HG03354 (cell line): ENCODE results near the gene BCL3.
A peak's percentile ranks its signal among the peaks of the same experiment; 100 is the strongest.
"Not testable (repeated sequence)": the region's sequence is repeated elsewhere in the genome, so short reads cannot be mapped to it uniquely, and the experiment has no call there.

Experiments
- ATAC-seq: cut with Tn5 transposase; IDR thresholded peaks from one replicate; pipeline ENCODE4 v1.9.1; 2021; ENCODE audit warnings: mild to moderate bottlenecking; ENCODE audit not compliant: unreplicated experiment, poor library complexity, severe bottlenecking

BCL3 gene

DNA sequence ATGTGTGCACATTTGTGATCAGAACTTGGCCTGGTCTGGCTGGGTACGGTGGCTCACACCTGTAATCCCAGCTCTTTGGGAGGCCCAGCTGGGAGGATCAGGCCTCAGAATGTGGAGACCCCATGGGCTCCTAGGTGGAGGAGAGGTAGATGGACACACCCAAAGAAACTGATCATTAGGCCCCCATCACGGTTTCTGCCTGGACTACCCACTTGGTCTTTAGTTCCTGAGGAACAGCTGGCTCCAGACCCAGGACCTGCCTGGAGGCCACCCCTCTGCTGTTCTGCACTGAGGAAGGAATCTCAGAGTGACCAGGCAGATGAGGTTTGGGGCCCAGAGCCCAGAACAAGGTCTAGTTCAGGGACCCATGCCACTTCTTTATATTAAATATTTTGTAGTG is 30.6 kb downstream of the BCL3 start:
- ATAC-seq: no peak

DNA sequence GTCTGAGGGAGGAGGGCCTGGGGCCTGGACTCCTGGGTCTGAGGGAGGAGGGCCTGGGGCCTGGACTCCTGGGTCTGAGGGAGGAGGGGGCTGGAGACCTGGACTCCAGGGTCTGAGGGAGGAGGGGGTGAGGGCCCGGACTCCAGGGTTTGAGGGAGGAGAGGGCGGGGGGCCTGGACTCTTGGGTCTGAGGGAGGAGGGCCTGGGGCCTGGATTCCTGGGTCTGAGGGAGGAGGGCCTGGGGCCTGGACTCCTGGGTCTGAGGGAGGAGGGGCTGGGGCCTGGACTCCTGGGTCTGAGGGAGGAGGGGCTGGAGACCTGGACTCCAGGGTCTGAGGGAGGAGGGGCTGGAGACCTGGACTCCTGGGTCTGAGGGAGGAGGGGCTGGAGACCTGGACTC is 33.2 kb downstream of the BCL3 start:
- not testable (repeated sequence) for ATAC-seq

DNA sequence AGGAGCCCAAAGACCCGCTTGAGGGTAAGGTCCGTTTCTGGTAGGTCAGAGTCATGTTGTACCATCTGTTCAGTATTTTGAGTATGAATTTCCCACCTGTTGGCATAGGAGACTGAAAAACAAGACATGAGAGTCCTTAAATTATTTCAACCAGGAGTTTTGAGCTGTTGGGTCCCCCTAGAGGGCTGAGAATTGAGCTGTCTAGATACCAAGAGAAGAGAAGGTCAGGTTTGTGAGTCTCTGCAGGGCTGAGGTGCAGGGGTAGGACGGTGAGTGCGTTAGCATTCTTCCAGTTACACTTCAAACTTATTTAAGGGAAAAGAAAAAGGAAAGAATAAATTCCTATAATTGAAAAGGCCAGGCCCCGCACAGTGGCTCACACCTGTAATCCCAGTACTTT is 34.2 kb downstream of the BCL3 start:
- no peak for ATAC-seq

DNA sequence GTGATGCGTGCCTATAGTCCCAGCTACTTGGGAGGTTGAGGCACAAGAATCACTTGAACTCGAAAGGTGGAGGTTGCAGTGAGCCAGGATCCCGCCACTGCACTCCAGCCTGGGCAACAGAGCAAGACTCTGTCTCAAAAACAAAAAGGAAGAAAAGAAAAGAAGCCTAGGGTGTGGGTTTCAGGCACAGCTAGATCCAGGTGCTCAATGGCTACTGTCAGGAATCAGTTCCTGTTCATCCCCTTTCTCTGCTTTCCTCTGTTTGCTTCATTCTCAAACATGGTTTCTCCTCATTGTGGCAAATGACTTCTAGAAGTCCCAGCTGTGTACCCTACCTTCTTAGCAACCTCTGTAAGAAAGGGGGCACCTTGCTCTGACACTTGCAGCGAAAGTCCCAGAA is 35.0 kb downstream of the BCL3 start:
- no peak for ATAC-seq

DNA sequence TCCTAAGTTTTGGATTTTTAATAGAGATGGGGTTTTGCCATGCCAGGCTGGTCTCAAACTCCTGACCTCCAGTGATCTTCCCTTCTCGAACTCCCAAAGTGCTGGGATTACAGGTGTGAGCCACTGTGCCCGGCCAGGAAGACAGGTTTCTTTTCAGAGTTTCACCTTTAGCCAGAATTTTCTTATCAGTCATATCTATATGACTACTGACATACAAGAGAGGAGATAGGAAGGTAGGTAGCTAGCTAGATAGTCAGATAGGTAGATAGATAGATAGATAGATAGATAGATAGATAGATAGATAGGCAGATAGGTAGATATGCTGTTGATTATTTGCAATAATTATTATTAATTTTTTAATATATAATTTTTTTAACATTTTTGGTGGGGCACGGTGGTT is 36.8 kb downstream of the BCL3 start:
- ATAC-seq: no peak

DNA sequence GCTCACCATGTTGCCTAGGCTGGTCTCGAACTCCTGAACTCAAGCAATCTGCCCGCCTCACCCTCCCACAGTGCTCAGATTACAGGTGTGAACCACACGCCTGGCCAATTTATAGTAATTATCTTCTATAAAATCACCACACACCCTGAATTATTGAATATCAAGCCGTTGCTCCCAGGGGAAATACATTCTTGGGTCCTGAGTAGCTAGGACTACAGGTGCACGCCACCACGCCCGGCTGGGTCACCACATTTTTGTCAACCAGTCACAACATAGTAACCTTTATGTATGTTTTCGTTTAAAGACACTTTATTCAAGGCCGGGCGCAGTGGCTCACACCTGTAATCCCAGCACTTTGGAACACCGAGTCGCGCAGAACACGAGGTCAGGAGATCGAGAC is 37.5 kb downstream of the BCL3 start:
- no peak for ATAC-seq

DNA sequence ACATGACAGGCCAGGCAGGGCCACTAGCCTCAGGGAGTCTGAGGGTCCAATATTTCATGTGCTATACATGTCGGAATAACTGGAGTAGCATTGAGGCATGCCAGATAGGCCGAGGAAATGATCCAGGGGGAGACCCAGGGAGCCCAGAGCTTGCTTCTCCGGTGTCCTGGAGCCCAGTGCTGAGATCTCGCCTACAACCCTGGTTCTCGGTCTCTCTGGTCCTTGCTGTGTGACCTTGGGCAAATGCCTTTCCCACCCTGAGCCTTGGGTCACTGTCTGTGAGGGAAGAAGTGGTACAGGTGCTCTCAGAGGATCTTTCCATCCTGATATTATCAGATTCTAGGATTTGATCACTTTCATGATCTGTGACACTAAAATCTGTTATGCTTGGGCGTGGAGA is 40.5 kb downstream of the BCL3 start:
- ATAC-seq: no peak

DNA sequence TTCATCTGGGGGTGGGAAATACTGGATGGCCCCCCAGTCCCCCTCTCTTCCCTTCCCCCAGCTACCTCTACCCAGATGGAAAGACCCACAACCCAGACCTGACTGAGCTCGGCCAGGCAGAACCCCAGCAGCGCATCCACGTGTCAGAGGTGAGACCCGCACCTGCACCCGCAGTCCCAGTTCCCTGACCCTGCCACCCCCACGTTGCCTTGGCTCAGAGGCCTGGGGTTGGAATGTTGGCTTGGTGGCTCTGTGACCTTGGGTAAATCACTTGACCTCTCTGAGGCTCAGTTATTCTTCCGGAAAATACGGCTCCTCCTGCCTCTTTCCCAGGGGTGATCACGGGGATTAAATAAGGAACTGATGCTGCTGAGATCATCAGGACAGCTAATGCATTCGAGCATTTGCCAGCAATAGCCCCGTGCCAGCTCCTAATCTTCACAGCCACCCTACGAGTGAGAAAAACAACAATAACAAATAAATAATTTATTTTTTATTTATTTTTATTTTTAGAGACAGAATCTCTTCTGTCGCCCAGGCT is 41.5 kb downstream of the BCL3 start:
- no peak for ATAC-seq

DNA sequence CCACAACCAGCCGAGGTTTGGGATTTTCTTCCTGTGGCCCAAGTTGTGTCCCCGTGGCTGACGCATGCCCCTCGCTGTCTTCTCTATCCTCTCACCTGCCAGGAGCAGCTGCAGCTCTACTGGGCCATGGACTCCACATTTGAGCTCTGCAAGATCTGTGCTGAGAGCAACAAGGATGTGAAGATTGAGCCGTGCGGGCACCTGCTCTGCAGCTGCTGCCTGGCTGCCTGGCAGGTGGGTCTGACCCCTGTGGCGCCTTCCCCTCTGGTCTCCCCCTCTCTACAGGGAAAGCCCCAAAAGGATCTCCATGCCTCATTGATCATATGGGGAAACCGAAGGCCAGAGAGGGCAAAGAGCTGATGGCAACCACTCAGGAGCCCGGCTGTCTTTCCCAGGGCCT is 43.8 kb downstream of the BCL3 start:
- ATAC-seq: no peak

DNA sequence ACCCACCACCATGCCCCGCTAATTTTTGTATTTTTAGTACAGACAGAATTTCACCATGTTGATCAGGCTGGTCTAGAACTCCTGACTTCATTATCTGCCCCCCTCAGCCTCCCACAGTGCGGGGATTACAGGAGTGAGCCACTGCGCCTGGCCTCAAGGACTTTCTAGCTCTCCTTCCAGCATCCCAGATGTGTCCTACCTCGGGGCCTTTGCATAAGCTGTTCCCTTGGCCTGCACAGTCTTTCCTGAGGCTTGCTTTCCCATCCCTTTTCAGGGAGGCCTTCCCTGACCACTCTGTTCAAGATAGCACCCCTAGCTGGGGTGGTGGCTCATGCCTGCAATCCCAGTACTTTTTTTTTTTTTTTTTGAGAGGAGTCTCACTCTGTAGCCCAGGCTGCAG is 46.1 kb downstream of the BCL3 start:
- no peak for ATAC-seq

DNA sequence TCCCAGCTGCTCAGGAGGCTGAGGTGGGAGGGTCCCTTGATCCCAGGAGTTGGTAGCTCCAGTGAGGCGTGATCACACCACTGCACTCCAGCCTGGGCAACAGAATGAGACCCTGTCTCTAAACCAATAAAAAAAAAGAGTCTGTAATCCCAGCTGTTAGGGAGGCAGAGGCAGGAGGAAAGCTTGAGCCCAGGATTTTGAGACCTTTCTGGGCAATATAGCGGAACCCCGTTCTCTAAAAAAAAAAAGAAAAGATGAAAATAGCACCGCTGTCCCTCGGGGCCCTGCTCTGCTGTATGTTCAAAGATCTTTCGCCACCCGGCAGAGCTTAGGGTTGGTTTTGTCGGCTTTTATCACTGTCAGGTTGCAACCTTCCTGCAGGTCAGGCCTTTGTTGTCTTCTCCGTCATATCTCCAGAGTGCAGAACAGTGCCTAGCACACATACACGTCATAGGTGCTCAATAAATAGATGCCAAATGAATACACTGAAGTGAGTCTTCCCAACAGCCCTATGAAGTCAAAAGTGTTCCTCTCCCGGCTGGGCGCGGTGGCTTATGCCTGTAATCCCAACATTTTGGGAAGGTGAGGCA is 47.0 kb downstream of the BCL3 start:
- ATAC-seq: no peak

DNA sequence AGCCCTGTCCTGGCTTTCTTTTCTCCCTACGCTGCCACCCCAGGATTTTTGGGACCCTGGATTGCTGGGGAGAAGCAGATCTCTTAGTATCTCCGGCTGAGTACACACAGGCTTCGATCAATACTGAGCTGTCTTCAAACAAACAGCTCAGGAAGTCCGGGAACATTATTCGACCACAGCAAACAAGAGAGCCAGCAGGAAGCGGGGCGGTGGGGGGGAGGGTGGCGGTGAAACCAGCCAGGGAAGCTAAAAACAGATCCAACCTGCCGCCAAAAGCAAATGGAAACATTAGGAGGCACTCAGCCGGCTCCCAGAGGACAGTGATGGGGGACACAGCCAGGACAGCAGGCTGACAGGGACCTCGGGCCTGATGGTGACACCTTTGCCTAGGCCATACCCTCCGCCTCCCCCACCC is 48.2 kb downstream of the BCL3 start:
- no peak for ATAC-seq

DNA sequence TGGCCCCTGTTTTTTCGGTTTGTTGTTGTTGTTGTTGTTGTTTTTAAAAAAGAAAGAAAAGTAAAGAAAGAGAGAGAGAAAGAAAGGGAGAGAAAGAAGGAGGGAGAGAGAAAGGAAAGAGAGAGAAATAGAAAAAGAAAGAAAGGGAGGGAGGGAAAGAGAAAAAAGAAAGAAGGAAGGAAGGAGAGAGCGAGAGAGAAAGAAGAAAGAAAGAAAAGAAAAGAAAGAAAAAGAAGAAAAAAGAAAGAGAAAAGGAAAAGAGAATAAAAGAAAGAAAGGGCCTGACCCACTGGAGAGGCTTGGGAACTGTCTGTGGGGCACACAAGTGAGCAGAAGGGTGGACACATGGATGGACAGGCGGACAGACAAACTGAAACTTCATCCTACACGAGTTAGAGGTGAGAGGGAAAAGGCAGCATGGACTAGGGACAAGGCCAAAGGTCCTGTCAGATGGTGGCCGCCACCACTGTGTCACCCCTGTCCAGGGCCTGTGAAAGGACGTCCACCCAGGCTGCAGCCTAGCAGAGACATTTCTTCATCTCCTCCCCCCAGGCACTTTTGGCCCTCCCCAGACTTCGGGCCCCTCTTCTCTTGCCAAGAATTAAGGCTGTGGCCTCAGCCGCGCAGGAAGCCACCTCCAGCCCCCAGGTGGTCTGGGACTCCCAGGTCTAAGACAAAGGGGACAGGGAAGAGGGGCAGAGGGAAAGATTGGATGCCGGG is 51.3 kb downstream of the BCL3 start:
- ATAC-seq: no peak

DNA sequence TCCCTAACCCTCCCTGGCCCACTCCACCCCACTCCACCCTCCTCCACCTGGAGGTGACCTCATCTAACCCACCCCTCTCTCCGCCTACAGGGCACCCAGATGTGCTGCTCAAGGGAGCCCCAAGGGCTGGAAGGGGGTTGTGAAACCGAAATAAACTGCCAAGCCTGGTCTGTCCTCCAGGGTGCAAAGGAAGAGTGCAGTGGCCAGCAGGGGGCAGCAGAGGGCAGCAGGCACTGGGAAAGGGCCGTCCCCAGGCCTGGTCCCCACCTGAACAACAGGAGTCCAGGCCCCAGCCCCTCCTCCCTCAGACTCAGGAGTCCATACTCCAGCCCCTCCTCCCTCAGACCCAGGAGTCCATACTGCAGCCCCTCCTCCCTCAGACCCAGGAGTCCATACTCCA is 52.0 kb downstream of the BCL3 start:
- ATAC-seq: peak; percentile 83

DNA sequence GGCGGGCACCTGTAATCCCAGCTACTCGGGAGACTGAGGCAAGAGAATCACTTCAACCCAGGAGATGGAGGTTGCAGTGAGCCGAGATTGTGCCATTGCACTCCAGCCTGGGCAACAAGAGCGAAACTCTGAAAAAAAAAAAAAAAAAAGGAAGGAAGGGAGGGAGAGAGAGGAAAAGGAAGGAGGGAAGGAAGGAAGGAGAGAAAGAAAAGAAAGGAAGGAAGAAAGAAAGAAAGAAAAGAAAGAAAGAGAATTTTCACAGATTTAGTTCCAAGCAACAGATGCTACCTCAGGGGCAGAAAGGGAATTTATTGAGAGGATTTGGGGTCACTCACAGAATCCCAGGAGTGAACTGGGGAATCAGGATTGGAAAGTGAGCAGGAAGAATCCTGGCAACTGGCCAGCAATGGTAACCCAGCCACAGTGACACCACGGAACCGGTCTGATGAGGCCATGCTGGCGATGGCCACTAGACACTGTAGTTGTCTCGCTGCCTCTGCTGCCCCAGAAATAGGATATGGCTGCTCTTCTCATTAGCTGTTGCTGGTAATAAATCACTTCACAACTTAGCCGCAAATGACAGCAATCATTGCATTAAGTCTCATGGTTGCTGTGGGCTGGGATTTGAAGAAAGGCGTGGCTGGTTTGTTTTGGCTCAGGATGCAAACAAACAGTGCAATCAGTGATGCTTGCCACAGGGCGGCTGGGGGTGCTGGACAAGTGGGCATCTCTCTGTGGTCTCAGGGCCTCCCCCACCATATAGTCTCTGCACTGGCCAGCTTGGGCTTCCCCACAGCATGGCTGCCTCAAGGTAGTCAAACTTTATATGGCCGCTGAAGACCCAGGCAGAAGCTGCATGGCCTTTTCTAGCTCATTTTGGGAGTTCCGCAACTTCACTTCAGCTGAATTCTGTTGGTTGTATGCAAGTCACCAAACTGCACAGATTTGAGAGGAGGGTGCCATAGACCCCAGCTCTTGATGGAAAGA is 55.2 kb downstream of the BCL3 start:
- no peak for ATAC-seq

DNA sequence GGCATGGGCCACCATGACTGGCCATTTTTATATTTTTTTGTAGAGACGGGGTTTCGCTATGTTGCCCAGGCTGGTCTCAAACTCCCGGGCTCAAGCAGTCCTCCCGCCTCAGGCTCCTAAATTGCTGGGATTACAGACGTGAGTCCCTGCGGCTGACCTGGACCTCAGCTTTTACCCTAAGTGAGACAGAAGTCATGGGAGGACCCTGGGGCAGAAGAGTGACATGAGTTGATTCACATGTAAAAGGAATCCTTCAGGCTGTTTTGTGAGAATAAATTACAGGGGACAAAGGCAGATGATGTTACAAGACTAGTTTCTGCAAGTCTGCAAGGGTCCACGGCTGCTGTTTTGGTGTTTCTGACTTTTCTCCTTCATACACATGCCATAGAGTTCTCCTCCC is 57.8 kb downstream of the BCL3 start:
- ATAC-seq: no peak

DNA sequence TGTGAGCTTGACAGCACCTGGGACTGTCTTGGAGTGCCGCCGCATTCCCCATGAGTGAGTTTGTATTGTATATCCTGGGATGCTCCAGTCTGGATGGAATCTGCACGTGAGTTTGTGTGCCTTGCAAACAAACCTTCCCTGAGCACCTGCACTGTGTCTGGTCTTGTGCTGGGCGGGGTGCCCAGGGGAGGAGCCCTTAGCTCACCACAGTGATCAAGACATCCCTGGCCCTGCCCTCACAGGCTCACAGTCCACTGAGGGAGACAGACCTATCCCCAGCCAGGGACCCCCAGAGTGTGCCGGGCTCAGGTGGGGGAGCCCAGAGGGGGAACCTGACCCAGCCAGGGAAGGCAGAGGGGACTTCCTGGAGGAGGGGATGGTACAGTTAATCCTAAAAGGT is 58.7 kb downstream of the BCL3 start:
- ATAC-seq: no peak

DNA sequence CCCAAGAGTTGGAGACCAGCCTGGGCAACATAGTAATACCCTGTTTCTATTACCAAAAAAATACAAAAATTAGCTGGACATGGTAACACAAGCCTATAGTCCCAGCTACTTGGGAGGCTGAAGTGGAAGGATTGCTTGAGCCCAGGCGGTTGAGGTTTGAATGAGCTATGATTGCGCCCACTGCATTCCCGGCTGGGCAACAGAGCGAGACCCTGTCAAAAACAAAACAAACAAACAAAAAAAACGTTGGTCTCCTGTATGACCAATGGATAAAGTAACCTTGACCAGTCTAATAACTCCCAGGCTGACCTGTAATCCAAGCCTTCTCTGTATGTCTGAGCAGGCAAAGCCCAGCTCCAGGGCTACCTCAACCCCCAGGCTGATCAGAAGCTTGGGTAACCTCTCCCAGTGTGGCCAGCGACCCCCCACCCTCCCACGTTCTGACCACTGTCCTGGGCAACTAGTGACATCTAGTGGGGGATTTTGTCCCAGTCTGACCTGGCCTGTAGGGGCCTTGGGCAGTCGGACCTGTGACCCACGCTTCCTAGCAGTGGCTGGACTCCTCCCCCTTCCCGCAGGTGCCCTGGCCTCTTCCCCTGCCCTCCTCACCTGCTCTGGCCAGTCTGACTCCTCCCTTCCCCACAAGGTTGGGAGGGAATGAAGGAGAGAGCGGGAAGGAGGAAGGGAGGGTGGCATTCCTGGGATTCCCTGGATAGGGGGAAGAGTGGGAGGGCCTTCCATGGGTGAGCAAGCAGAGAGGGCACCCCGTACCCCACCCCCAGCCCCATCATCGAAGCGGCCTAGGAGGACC is 59.3 kb downstream of the BCL3 start:
- no peak for ATAC-seq

DNA sequence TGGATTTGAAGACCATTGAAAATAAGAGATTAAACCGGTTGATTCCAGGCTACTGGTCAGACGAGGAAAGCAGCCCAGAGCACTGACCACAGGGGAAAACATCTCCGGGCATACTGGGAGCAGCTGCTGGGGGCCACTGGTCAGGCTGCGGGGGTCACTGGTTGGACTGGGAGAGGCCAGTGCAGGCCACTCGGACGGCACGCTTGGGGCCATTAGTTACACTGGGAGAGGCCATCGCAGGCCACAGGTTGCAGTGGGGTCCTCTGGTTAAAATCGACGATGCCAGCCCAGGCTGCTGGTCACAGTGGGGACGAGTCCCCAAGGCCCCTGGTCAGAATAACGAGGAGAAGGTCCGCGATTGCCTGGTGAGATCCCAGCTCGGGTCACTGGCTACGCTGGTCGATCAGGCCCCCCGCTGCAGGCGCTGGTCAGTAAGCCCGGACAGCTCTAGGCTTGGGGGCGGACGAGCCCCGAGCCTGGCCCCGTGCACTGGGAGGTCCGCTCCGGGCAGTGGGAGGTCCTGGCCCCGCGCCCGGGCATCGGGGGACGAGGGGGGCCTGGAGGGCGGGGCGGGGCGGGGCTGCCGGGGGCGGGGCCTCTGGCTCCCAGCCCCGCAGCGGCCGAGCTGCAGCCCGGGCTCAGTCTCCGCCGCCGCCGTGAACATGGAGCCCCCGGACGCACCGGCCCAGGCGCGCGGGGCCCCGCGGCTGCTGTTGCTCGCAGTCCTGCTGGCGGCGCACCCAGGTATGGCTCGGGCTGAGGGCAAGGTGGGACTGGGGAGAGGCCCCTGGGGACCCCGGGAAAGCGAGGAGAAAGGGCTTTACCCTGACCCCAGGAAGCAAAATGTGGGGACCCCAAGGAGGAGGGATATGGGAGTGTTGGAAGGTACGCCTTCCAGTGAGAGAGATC is 60.2 kb downstream of the BCL3 start, which contains the start of gene BCAM:
TSS of gene BCAM (plus strand) at position 641 of the 909 bp plus-strand sequence. CDS start at position 663, 22 bp downstream.
- ATAC-seq: no peak
